GM15510 (cell line): ENCODE data around the gene RBMS3.

Source experiments
- POLR2A ChIP-seq: IDR thresholded peaks from 3 replicates; pipeline ENCODE4 v1.6.1; 2011; ENCODE audit warnings: borderline replicate concordance; ENCODE audit not compliant: insufficient read length; ENCODE audit errors: extremely low read depth

The RBMS3 gene

GRCh38 chr3:29280404-29281093, at the start of gene RBMS3:
Gene RBMS3 (plus strand): TSS chr3:29281071.
- TF ChIP-seq POLR2A, result no peak

DNA sequence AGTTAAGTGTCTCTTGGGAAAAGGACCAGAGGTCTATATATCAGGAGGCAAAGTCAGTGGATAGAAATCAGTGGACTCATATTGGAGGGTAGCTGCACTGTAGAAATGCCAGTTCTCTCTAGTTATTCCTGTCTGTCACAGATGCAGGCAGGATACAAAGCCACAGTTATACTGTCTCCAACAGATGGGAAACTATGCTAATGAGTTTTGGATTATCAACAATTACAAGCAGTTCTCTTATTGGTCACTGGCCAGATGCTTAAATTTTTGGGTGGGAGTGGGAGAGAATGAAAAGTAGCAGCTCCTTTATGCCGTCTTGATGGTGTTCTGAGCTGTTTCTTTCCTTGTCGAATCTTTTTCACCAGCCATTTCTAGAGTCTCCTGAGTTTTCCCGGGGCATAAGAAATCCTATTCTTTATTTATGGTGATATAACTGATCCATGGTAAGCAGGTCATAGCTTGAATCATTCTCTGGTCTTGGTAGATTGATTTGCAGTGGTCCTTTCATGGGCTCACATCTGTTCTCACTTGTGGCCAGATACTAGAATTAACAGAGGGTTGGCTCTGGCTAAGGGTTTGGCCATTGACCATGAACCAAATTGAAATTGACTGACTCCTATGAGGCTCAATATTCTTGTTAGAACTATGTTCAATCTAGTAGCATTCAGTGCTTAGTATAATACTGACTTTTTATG, 44.6 kb upstream of the RBMS3 start:
- TF ChIP-seq POLR2A, result no peak

- TF ChIP-seq POLR2A, result no peak
These were observed 41.5 kb upstream of the RBMS3 start for GRCh38 chr3:29239376-29239775.

DNA sequence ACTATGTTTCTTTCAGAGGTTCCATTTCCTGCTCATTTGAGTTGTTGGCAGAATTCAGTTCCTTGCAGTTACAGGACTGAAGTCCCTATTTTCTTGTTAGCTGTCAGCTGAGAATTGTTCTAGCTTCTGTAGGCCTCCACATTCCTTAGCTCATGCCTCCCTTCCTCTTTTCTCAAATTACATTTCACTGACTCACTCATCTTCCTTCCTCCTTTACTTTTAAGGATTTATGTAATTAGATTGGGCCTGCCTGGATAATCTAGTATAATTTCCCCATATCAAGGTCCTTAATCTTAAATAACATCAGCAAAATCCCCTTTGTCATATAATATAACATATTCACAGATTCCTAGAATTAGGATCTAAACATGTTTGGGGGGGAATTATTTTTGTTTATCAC, 40.6 kb upstream of the RBMS3 start:
- TF ChIP-seq POLR2A, result no peak

DNA sequence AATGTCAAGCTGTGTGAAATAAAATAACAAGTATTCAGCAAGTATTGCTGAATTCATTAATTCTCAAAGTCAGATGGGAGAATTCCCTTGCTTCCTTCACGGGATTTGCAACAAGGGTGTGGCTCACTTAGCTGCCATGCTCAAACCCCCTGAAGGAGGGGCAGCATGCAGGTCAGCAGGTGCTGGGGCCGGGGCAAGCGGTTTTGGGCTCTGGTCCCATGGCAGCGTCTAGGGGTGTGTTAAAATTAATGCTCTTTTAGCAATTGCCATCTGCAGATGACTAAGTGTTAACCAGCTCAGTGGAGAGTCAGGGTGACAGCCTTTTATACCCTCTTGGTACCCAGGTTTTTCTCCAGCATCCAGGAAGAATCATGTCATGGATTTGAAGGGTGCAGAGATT, 40.0 kb upstream of the RBMS3 start:
- TF ChIP-seq POLR2A, result no peak

- TF ChIP-seq POLR2A, result no peak
These were observed 39.0 kb upstream of the RBMS3 start for GRCh38 chr3:29241855-29242254.

- TF ChIP-seq POLR2A, result no peak
These were observed 38.6 kb upstream of the RBMS3 start for GRCh38 chr3:29242296-29242695.

- TF ChIP-seq POLR2A, result no peak
These were observed 35.4 kb upstream of the RBMS3 start for GRCh38 chr3:29245441-29245840.

- no peak for TF ChIP-seq POLR2A
These were observed 33.7 kb upstream of the RBMS3 start for GRCh38 chr3:29247088-29247745.

DNA sequence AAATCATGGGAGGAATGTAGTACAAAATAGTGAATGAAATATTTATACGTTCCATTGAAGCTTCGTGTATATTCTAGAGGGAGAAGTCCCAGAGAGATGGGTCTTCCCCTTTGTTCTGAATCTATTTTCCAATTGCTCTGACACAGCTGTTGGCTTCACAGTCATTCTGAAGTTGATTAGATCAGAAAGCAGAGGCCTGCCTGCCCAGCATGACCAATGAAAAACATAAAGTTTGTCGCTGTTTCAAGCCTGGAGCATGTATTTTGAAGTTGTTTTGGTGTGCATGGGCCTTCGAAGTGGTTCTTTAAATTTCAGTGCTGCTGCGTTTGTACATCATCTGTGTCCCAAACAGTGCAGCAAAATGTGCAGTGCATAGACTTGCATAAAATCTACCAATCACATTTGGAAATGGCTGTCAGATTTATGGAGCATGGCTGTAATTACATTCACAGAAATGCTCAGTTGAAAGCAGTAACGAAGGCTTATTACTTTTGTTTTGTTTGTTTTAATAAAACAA, 31.0 kb upstream of the RBMS3 start:
- no peak for TF ChIP-seq POLR2A

DNA sequence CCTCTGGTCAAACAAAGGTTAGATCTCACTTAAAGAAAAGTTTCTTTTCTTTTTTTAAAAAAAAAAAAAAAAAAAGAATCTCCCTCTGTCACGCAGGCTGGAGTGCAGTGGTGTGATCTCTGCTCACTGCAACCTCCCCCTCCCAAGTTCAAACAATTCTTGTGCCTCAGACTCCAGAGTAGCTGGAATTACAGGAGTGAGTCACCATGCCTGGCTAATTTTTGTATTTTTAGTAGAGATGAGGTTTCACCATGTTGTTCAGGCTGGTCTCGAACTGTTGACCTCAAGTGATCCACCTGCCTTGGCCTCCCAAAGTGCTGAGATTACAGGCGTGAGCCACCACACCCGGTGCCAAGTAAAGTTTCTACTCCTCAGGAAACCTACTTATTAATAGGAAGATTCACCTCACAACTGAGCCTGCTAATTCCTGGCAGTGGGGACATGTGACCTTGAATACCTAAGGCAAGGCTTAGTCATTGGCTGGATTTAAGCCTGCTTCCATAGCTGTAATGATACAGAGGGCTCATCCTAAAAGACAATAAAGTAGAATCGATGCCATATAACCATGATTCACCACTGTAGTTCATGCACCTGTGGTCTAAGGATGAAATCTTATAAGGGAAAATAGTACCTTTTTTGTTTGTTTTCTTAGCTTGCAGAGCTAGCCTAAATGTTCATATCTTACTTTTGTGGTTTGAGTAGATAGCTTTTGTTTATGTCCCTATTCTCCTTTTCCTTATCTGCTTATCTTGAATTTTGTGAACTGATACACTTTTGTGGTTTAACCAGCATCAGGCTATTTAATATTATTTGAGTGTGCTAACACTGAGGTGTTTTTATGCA, 24.8 kb upstream of the RBMS3 start:
- TF ChIP-seq POLR2A, result no peak

GRCh38 chr3:29258161-29258560, 22.7 kb upstream of the RBMS3 start:
- no peak for TF ChIP-seq POLR2A

DNA sequence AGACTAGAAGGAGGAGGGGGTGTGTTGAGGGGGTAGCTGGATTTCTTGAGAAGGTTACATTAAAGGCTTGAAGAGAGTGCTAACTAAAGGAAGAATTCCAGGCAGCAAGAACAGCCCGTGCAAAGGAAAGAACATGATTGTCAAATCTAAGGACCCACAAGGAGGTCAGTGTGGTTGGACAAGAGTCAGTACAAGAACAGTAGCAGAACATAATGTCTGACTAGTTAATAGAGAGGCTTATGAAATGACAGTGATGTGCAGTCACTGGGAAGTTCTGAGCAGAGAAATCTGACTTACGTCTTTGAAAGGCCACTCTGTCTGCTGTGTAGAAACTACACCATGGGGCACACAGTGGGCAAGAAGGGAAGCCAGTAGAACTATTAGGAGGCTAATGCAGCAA, 19.8 kb upstream of the RBMS3 start:
- TF ChIP-seq POLR2A, result no peak

- TF ChIP-seq POLR2A, result no peak
These were observed 17.4 kb upstream of the RBMS3 start for GRCh38 chr3:29263476-29263875.
